SU-DHL-6 (cell line): ENCODE measurements around the gene TWIST2.

Experiments
- CTCF ChIP-seq: fragments of 200-600 bp; sonication (generic); IDR thresholded peaks from one replicate; pipeline ENCODE4 v1.5.1; 2017; ENCODE audit warnings: antibody characterized with exemption, mild to moderate bottlenecking, low read length, moderate library complexity; ENCODE audit not compliant: insufficient read depth, poor library complexity, severe bottlenecking
- EZH2phosphoT487 ChIP-seq: fragments of 200-600 bp; sonication (generic), shearing (Covaris generic); conservative IDR thresholded peaks from 2 replicates; pipeline ENCODE4 v1.6.1; 2018; ENCODE audit warnings: mild to moderate bottlenecking, antibody characterized with exemption, low read length, moderate library complexity, mixed read lengths

- TF ChIP-seq CTCF (no peak), EZH2phosphoT487 (no peak)
These were observed 57.8 kb downstream of the TWIST2 start for GRCh38 chr2:238905644-238906043.
